ENCODE results near the gene APBB2.
"Not testable (repeated sequence)": the region's sequence is repeated elsewhere in the genome, so short reads cannot be mapped to it uniquely, and the experiment has no call there.

Gene APBB2

GRCh38 chr4:41155194-41155830 is 59.0 kb downstream of the APBB2 start:
- DNase-seq = no peak

DNA sequence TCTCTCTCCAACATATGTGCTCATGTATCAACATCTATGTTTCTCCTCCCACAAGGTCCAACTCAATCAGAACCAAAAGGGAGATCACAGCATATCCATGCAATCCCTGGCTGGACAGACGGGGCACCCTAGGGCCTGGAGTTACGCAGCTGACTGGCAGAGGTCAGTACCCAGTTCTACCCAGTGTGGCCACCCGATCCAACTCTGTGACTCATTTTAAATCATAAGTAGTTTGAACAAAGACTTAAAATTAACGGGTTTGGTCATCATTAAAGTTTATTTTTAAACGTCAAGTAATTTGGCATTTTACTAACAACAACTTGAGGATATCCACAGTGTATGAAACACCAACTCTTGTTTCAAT is 59.5 kb downstream of the APBB2 start:
- DNase-seq = no peak

- DNase-seq = no peak
These were observed 60.1 kb downstream of the APBB2 start for GRCh38 chr4:41154010-41154813.

DNA sequence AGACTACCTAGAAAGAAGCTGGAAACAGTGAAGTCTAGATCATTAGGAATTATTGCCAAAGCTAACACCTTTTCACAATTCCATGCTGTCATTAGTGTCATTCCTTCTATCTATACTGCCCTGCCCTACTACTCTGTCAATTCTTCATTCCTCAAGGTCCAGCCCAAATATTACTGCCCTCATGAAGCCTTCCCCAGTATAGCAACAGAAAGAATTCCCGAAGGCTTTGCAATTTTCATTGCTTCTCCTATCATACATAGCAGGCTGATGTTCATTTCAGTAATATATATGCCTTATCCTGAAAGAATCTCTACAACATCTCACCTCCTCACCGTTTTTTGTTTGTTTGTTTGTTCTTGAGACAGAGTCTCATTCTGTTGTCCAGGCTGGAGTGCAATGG is 63.9 kb downstream of the APBB2 start:
- no peak for DNase-seq

- DNase-seq = not testable (repeated sequence)
These were observed 64.8 kb downstream of the APBB2 start for GRCh38 chr4:41149568-41149967.

GRCh38 chr4:41148931-41149330 is 65.4 kb downstream of the APBB2 start:
- DNase-seq = no peak

DNA sequence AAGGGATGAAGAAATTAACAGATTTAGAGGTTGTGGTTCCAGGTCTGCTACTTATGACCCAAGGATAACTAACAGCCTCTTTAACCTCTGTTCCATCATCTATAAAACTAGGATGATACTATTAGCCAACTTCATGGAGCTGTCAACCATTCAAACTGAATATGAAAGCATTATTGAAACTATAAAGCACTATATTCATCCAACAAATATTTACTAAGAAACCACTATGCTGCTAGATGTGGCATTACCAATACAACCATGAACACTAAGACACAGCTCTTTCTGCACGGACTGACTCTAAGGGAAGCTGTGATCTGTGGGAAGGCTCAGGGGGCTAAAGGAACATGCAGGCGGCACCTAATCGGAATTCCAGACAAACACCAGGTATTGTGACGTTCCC is 66.0 kb downstream of the APBB2 start:
- no peak for DNase-seq

- DNase-seq = not testable (repeated sequence)
These were observed 66.8 kb downstream of the APBB2 start for GRCh38 chr4:41147570-41147969.

DNA sequence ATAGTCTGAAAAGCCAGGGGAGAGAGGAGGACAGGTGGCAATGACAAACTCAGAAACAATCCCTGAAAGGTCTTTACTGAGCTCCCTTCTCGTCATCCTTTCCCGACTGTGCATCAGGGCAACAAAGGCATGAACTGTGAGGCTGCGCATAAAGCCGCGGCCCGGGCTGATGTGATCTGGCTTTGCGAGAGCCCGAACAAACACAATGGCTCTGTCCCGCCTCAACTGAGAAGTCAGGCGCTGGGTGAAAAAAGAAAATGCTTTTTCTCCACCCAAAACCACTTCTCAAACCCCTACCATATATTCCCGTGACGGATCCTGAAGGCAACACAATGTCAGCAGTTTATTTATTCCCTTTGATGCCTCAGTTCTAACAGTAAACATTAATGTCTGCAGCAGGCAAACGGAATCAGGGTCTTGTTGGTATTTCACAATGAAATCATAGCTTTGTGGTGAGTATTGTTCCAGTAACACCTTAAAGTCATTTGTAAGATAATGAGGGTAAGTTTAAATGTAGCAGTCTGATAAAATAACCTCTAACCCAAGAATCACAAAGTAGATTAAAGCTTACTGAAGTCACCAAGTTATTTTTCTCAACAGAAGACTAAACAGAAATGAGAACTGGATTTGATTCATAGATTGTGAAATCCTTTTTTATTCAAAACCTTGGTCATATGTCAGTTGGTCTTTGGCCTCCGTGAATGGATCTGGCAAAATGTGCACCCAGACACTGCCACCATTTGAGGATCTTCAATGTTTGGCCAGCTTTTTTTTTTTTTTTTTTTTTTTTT is 67.4 kb downstream of the APBB2 start:
- no peak for DNase-seq

DNA sequence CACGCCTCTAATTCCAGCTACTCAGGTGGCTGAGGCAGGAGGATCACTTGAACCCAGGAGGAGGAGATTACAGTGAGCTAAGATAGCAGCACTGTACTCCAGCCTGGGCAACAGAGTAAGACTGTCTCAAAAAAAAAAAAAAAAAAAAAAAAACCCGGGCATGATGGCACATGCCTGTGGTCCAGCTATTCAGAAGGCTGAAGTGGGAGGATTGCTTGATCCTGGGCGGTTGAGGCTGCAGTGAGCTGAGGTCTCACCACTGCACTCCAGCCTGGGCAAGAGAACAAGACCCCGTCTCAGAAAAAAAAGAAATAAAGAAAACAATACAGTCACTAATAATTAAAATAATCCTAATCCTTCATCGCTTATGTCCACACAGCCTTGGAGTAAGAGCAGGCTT is 68.1 kb downstream of the APBB2 start:
- no peak for DNase-seq

DNA sequence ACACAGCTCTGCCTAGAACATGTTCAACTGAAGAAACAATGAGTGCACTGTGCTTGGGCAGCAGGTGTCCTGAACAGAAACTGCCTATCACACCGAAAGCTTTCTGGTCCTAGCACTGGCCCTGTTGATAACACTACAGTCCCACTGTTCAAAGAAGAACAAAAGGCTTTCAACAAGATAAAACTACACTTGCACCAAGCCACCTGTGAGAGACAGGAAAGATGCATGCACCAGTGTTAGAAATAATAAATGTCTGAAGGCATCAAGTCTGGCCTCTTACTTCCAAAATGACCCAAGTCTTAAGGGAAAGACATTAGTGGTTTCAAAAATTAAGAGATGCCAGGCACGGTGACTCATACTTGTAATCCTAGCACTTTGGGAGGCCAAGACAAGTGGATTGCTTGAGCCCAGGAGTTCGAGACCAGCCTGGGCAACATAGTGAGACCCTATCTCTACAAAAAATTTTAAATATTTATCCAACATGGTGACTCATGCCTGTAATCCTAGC is 68.7 kb downstream of the APBB2 start:
- DNase-seq = no peak

DNA sequence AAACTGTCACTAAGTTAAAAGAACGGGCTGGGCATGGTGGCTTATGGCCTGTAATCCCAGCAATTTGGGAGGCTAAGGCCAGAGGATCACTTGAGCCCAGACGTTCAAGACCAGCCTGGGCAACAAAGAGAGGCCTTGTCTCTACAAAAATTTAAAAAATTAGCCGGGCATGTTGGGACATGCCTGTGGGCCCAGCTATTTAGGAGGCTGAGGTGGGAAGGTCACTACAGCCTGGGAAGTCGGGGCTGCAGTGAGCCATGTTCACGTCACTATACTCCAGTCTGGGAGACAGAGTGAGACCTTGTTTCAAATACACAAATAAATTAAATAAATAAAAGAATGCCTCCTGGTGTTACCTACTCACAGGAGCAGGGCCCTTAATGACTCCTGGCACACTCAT is 69.5 kb downstream of the APBB2 start:
- DNase-seq = no peak

GRCh38 chr4:41144040-41144379 is 70.3 kb downstream of the APBB2 start:
- no peak for DNase-seq

DNA sequence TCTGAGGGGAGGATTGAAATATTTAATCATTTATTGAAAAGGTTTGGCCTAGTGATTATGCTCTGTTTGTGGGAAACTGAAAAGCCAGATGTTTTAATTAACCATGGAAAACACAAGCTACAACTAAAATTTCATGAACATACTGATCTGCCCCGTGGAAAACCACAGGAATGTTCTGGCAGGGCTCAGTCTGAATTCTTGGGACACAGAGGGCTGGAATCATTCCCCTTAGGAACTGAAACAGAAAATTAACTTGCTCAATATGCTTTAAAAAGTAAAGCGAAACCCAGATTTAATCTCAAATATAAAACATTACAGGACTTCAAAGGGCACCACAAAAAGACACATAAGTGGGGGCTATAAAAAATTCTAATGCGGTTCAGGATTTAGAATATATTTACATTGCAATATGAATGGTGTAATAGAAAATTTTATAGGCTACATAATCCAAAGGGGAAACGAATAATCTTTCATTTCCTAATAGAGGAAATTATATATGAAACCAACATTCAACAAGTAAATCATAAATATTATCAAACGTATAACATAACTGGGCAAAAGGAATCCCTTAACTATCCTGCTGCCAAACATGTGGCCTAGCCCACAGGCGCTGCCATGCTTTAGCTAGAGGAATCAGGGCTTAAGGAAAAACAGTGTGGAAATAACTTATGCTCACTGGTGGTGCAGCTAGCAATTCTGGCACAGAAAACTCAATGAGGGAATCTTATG is 70.9 kb downstream of the APBB2 start:
- DNase-seq = no peak

- no peak for DNase-seq
These were observed 71.7 kb downstream of the APBB2 start for GRCh38 chr4:41142376-41143310.

- no peak for DNase-seq
These were observed 72.4 kb downstream of the APBB2 start for GRCh38 chr4:41141900-41142299.

DNA sequence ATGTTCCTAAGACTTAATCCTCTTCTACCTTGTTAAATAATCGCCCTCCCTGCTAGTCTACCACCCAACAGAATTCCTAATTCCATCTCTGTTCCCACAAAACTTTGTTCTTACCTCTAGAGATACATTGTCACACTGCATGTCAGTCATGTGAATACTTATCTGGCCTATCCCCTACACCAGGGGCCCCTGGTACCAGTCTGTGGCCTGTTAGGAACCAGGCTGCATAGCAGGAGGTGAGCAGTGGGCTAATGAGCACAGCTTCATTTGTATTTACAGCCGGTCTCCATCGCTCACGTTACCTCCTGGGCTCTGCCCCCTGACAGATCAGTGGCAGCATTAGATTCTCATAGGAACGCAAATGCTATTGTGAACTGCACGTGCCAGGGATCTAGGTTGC is 73.9 kb downstream of the APBB2 start:
- DNase-seq = no peak

DNA sequence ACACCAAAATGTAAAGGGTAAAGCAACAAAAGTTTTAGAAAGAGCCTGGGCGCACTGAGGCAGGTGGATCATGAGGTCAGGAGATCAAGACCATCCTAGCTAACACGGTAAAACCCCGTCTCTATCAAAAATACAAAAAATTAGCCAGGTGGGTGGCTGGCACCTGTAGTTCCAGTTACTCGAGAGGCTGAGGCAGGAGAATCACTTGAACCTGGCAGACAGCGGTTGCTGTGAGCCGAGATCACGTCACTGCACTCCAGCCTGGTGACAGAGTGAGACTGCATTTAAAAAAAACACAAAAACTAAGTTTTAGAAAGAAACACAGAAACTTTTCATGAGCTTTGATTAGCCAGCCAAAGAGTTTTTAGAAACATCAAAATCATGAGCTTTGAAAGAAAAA is 76.5 kb downstream of the APBB2 start:
- no peak for DNase-seq

DNA sequence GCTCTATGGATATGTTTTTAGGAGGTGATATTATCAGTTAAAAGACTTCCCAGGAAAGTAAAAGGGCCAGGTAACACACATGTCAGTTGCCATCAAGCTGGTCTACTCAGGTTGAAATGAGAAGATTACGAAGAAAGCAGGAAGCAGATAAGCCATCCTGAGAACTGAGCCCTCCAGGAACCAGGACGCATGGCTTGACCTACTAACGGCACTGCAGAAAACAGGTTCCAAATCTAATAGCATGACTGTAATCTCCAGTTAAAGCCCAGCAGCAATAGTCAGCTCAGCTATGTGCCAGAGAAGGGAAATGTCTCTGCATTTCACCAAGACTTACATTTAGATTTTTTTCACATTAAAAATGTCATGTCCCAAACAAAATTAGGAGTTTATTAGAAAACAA is 77.9 kb downstream of the APBB2 start:
- DNase-seq = no peak

- no peak for DNase-seq
These were observed 78.5 kb downstream of the APBB2 start for GRCh38 chr4:41135801-41136200.

DNA sequence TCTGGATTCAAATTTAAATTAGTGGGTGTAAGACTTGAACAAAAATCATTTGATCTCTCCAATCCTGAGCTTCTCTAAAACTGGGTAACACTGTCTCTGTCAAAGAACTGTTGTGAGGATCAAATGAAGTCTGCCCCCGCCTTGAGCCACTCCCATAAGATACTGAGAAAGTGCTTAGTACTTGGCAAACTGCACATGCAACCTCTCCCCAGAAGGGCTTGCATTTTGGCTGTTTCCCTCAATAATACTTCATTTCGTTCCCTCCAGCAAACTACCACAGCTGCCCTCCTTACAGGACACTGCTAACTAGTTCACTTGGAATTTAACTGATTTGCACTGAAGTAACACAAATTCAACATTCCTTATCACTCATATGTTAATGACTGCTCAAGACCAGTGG is 79.8 kb downstream of the APBB2 start:
- DNase-seq = no peak

DNA sequence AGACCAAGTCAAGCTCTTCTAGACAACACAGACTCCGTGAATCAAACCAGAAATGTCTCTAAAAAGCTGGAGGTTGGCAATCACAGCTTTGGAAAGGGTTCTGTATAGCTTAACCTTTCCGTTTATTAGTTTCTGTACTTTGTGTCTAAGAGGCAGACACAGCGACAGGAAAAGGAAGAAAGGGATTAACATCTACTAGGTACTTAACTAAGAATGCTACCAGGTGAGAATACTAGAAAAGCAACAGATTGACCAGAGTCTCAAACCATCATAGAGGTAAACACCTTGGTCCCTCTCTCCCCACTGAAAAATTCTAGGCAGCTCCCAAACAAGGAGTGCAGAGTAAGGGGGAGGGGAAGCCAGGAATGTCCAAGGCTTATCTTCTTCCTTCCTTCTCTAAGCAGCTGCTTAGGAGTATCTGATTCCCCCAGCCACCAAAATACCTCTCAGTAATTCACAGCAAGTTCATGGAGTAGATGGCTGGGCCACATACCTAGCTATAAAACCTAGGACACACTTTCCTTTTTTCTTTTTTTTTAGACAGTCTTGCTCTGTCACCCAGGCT is 80.8 kb downstream of the APBB2 start:
- no peak for DNase-seq
